Endodermal cell (in vitro differentiated cells): ENCODE data around the gene LY6G6D. TPM values are rescaled to one million over a fixed set of nuclear protein-coding genes. Genes with fewer than 3 reads are reported as not detected.

Experiments
- DNase-seq: peaks from one replicate; pipeline ENCODE4 v3.0.0-alpha.2; 2017
- H3K27ac ChIP-seq: 2 replicates; pipeline ENCODE4 v1.5.1; 2013; ENCODE audit warnings: mild to moderate bottlenecking, low read depth, low read length, moderate library complexity
- H3K27me3 ChIP-seq: 2 replicates; pipeline ENCODE4 v1.6.1; 2013; ENCODE audit warnings: mild to moderate bottlenecking, low read length, moderate library complexity; ENCODE audit not compliant: insufficient read depth, control insufficient read depth, poor library complexity, severe bottlenecking
- H3K36me3 ChIP-seq: 2 replicates; pipeline ENCODE4 v1.7.0; 2013; ENCODE audit warnings: mild to moderate bottlenecking, low read length, moderate library complexity; ENCODE audit not compliant: control insufficient read depth, insufficient read depth
- H3K4me1 ChIP-seq: one replicate; pipeline ENCODE4 v1.7.0; 2013; ENCODE audit warnings: low read length; ENCODE audit not compliant: control insufficient read depth, insufficient read depth
- H3K4me3 ChIP-seq: 2 replicates; pipeline ENCODE4 v1.5.1; 2013; ENCODE audit warnings: mild to moderate bottlenecking, low read length, moderate library complexity
- H3K9ac ChIP-seq: 2 replicates; pipeline ENCODE4 v1.6.1; 2013; ENCODE audit warnings: mild to moderate bottlenecking, low read length, moderate library complexity; ENCODE audit not compliant: poor library complexity, severe bottlenecking; ENCODE audit errors: extremely low read depth
- H3K9me3 ChIP-seq: 2 replicates; pipeline ENCODE4 v1.6.1; 2013; ENCODE audit warnings: mild to moderate bottlenecking, low read length, moderate library complexity; ENCODE audit not compliant: control insufficient read depth
- H3K27ac Mint-ChIP-seq: 2 replicates; pipeline ENCODE4 v1.8.0; 2020; ENCODE audit warnings: mixed read lengths
- H3K27me3 Mint-ChIP-seq: 2 replicates; pipeline ENCODE4 v1.8.0; 2021; ENCODE audit warnings: mild to moderate bottlenecking, mixed read lengths; ENCODE audit not compliant: insufficient read depth
- H3K36me3 Mint-ChIP-seq: 2 replicates; pipeline ENCODE4 v1.8.0; 2020; ENCODE audit warnings: low read depth, mixed read lengths
- H3K4me1 Mint-ChIP-seq: 2 replicates; pipeline ENCODE4 v1.8.0; 2020; ENCODE audit warnings: mixed read lengths
- H3K4me3 Mint-ChIP-seq: 2 replicates; pipeline ENCODE4 v1.8.0; 2020; ENCODE audit warnings: mild to moderate bottlenecking, moderate library complexity, mixed read lengths
- H3K9me3 Mint-ChIP-seq: 2 replicates; pipeline ENCODE4 v1.8.0; 2020; ENCODE audit warnings: mild to moderate bottlenecking, mixed read lengths
- WGBS, 2 experiments: methylation state at CpG; one replicate each; pipeline versions ENCODE4 v1.1.5 to v1.1.7; 2013; ENCODE audit warnings: missing lambda C conversion rate in 2 of 2, mixed read lengths in 1 of 2; ENCODE audit not compliant: insufficient coverage in 1 of 2, insufficient read length in 1 of 2; 5-methylcytosine and 5-hydroxymethylcytosine counted together
- total RNA-seq, 2 donors: library from RNA; stranded (reverse); fragmentation: NEBNext Ultra II Directional in 1 of 2; extraction: Animal tissue kit (Norgen Biotek cat#: 25700) in 1 of 2; gene quantifications; 2 replicates in 1 of 2; 3 replicates in 1 of 2; pipeline ENCODE4 v1.2.1, GENCODE V29; 2021
- TF ChIP-seq, protein P1 (sequence below): fragments of 200-600 bp; sonication (generic); conservative IDR thresholded peaks from 2 replicates; pipeline ENCODE4 v1.5.0; 2021; ENCODE audit warnings: antibody characterized with exemption, mild to moderate bottlenecking

LY6G6D gene
- total RNA-seq, 2 donors from 2014 or later: not detected

GRCh38 chr6:31681135-31681671, 33.9 kb upstream of the LY6G6D start:
- no peak overlapping the region for H3K27ac ChIP-seq
- DNase-seq: peak; percentile 80

DNA sequence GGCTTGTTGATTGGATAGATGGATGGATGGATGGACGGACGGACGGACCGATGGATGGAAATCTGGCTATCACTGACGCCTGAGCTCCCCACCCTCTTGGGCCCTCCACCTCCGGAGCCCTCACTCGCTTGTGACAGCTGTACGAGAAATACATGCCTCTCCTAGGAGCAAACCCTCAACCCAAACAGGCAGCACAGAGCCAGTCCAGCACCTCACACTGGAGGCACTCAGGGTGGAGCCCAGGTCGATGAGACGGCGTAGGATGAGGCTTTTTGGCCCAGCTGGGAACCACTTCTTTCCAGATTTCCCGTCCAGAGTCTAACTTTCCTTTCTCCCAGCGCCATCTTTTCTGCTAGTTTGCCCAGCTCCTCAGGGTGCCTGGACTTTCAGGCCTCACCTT, 31.6 kb upstream of the LY6G6D start:
- Mint-ChIP-seq H3K27ac (peak overlapping the region; percentile 95), H3K4me1 (peaks cover 22% of the 10 kb centered on the region), H3K36me3 (peaks cover 35% of the 10 kb centered on the region), H3K4me3 (peak overlapping the region; percentile 67), H3K27me3 (peaks cover 17% of the 10 kb centered on the region), H3K9me3 (no peaks in the 10 kb centered on the region)
- peaks cover 35% of the 10 kb centered on the region for H3K36me3 ChIP-seq
- no peak overlapping the region for H3K9ac ChIP-seq
- no peak overlapping the region for H3K27ac ChIP-seq
- DNase-seq: no peak
- H3K9me3 ChIP-seq: no peaks in the 10 kb centered on the region
- TF ChIP-seq, protein P1, sequence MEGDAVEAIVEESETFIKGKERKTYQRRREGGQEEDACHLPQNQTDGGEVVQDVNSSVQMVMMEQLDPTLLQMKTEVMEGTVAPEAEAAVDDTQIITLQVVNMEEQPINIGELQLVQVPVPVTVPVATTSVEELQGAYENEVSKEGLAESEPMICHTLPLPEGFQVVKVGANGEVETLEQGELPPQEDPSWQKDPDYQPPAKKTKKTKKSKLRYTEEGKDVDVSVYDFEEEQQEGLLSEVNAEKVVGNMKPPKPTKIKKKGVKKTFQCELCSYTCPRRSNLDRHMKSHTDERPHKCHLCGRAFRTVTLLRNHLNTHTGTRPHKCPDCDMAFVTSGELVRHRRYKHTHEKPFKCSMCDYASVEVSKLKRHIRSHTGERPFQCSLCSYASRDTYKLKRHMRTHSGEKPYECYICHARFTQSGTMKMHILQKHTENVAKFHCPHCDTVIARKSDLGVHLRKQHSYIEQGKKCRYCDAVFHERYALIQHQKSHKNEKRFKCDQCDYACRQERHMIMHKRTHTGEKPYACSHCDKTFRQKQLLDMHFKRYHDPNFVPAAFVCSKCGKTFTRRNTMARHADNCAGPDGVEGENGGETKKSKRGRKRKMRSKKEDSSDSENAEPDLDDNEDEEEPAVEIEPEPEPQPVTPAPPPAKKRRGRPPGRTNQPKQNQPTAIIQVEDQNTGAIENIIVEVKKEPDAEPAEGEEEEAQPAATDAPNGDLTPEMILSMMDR: no peak
- H3K4me3 ChIP-seq: peak overlapping the region; percentile 57
- peaks cover 7% of the 10 kb centered on the region for H3K27me3 ChIP-seq
- H3K4me1 ChIP-seq: peaks cover 7% of the 10 kb centered on the region
- 82 to 85% methylated on average over 5 to 13 of the region's 13 CpGs for WGBS, 2 experiments

More at GRCh38 chr6:31681135-31681671, 33.9 kb upstream of the LY6G6D start:
- no peaks in the 10 kb centered on the region for H3K9me3 ChIP-seq
- peaks cover 14% of the 10 kb centered on the region for H3K36me3 Mint-ChIP-seq
- peak overlapping the region; percentile 67 for H3K4me3 Mint-ChIP-seq
- H3K27me3 ChIP-seq: peaks cover 7% of the 10 kb centered on the region
- peak overlapping the region; percentile 75 for H3K27ac Mint-ChIP-seq
- H3K4me1 Mint-ChIP-seq: peaks cover 16% of the 10 kb centered on the region
- H3K9ac ChIP-seq: peak overlapping the region; percentile 44
- no peaks in the 10 kb centered on the region for H3K9me3 Mint-ChIP-seq
- TF ChIP-seq, protein P1: peak; percentile 12
- H3K4me1 ChIP-seq: no peaks in the 10 kb centered on the region
- H3K36me3 ChIP-seq: peaks cover 11% of the 10 kb centered on the region
- peaks cover 17% of the 10 kb centered on the region for H3K27me3 Mint-ChIP-seq
- 6 to 9% methylated on average over 6 to 40 of the region's 40 CpGs for WGBS, 2 experiments
- H3K4me3 ChIP-seq: peak overlapping the region; percentile 80

- Histone ChIP-seq H3K4me1 (peaks cover 13% of the 10 kb centered on the region), H3K36me3 (peaks cover 53% of the 10 kb centered on the region), H3K9me3 (no peaks in the 10 kb centered on the region), H3K27ac (no peak overlapping the region), H3K9ac (no peak overlapping the region), H3K27me3 (peaks cover 5% of the 10 kb centered on the region), H3K4me3 (no peak overlapping the region)
- no peak overlapping the region for H3K4me3 Mint-ChIP-seq
- TF ChIP-seq, protein P1: no peak
- no peak for DNase-seq
- no peaks in the 10 kb centered on the region for H3K9me3 Mint-ChIP-seq
- no peak overlapping the region for H3K27ac Mint-ChIP-seq
- H3K36me3 Mint-ChIP-seq: peaks cover 53% of the 10 kb centered on the region
- peaks cover 10% of the 10 kb centered on the region for H3K27me3 Mint-ChIP-seq
- H3K4me1 Mint-ChIP-seq: peaks cover 24% of the 10 kb centered on the region
- 93 to 97% methylated on average over 3 to 5 of the region's 5 CpGs for WGBS, 2 experiments
These were observed 28.7 kb upstream of the LY6G6D start for GRCh38 chr6:31686483-31686882.
